Smooth muscle cell of the coronary artery (primary cell): Measurements from ENCODE around the gene ARMCX5. TPM values are rescaled to one million over a fixed set of nuclear protein-coding genes. Genes with fewer than 3 reads are reported as not detected.

Experiments
- total RNA-seq: library from RNA; depleted of rRNA; stranded (reverse); fragments of >200 nt; gene quantifications from 2 replicates; pipeline ENCODE4 v1.2.3, GENCODE V29; 2014; ENCODE audit warnings: low replicate concordance

ARMCX5 gene
- total RNA-seq = 16.1 and 17.4 TPM in 2 replicates

DNA sequence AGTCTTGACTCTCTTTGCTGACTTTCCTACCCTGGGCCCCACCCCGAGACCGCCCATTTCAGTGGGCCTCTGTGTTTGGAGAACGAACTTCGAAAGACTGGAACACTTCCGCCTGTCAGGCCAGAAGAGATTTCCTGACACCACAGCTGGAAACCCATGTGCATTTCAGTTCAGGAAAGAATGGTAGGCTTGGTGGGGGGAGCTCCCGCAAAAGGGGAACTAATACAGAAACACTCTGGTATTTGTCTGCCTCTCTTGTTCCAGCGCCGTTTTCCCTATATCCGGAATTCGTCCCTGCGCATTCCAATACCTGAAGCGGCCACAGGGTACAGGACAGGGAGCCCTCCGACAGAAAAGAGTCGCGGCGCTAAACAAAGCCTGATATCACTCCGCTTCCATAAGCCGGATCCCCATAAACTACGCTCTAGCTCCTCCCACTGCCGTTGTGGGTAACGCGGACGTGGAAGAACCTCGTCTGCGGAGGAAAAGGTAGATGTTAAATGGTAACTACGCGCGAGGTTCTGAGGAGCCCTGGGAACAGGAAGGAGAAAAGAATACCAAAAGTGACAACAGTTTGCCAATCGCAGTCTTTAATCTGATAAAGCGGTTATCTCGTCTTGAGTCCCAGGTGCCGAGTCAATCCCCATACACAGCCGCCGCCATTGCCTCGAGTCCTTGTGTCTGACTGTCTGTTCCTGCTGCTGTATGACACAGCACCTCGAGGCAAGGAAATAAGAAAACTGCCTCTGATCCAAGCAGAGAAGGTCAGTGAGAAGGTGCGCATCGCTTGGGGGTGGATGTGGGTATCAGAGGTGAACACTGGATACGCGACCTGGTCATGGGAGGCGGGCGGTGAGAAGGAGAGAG, at the start of gene ARMCX5:
TSS of gene ARMCX5 (plus strand) at position 432 of the 867 bp plus-strand sequence. CDS start 2,627 bp downstream, outside the sequence.

DNA sequence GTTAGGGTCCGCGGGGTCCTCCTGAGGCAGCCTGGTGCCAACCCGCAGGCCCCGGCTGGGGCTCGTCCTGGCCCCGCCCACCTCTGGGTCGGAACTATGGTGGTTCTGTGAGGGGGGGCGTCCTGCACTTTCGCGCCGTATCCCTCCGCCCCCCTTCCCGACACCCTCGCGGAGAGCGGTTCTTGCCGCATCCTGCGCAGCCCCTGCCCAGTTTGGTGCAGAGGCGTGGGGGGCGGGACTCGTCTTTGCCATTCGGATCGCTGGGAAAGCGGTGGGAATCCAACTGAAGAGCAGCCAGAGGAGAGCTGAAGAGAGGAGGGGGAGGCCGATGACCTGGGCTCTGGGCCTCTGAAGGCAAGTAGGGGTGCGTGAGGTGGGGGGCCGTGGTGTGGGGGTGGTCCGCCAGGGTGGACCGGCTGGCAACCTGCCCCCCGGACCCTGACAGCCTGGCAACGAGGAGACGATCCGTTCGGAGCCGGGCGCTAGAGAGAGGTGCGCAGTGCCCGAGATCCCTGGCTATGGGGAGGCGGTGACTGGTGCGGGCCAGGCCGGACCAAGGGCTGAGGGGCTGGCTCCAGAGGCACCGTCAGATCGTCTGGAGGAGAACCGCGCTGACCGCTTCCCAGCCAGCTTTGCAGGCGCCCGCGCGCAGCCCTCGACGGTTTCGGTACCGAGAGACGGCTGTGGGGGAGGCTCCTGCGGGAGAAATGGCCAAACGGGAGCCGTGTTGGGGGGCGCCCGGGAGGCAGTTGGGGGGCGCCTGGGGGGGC, 52.1 kb downstream of the ARMCX5 start, which contains the start of gene GPRASP1:
TSS of gene GPRASP1 (plus strand) at position 242 of the 770 bp plus-strand sequence. CDS start 2,431 bp downstream, outside the sequence.

Other genes starting within 250 kb of the ARMCX5 start
- not detected in 2 replicates for gene NXF2B, start 159.5 kb upstream of the ARMCX5 start, total RNA-seq
- not detected in 2 replicates for gene TCP11X2, start 127.7 kb upstream of the ARMCX5 start, total RNA-seq
- 1.1 TPM in 1 of 2 replicates, not detected in the other for gene TMSB15A, start 82.8 kb upstream of the ARMCX5 start, total RNA-seq
- 1.5 and 6.2 TPM in 2 replicates for gene GPRASP1, start 52.0 kb downstream of the ARMCX5 start, total RNA-seq
- 13.7 and 23.6 TPM in 2 replicates for gene GPRASP2, start 112.9 kb downstream of the ARMCX5 start, total RNA-seq
- 3.4 and 8.0 TPM in 2 replicates for gene GPRASP3, start 121.2 kb downstream of the ARMCX5 start, total RNA-seq